ENCODE results near the gene ZNF878. TPM values are rescaled to one million over a fixed set of nuclear protein-coding genes. Genes with fewer than 3 reads are reported as not detected.
"Not testable (repeated sequence)": the region's sequence is repeated elsewhere in the genome, so short reads cannot be mapped to it uniquely, and the experiment has no call there.

Gene ZNF878
- total and polyA plus RNA-seq, 2 donors (not counting 3 experiments of a cell fraction or from before 2014, with no cell fraction given), result 0.51 TPM; not detected in 1

DNA sequence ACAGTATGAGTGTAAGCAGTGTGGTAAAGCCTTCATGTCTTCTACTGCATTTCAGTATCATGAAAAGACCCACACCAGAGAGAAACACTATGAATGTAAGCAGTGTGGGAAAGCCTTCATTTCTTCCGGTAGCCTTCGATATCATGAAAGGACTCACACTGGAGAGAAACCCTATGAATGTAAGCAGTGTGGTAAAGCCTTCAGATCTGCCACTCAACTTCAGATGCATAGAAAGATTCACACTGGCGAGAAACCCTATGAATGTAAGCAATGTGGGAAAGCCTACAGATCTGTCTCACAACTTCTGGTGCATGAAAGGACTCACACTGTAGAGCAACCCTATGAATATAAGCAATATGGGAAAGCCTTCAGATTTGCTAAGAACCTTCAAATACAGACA is 24.6 kb upstream of the ZNF878 start:
- peaks cover 6 to 7% of the 10 kb centered on the region in 2 experiments for H3K36me3 ChIP-seq (ENCODE audit: control insufficient read depth in 2 of 2, extremely low read depth in 1 of 2, insufficient read depth in 2 of 2, low read length in 2 of 2)

DNA sequence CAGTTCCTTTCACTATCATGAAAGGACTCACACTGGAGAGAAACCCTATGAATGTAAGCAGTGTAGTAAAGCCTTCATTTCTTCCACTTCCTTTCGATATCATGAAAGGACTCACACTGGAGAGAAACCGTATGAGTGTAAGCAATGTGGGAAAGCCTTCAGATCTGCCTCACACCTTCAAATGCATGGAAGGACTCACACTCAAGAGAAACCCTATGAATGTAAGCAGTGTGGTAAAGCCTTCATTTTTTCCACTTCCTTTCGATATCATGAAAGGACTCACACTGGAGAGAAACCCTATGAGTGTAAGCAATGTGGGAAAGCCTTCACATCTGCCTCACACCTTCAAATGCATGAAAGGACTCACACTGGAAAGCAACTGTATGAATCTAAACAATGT is 23.6 kb upstream of the ZNF878 start:
- H3K9ac ChIP-seq (replicated peaks; ENCODE audit: extremely low read depth, insufficient read depth, low read length); H3K9me1 ChIP-seq (replicated peaks; ENCODE audit: control insufficient read depth, extremely low read depth, insufficient read depth, low read length); H3K4me2 ChIP-seq (ENCODE audit: insufficient read depth, low read length); H3K27ac ChIP-seq (ENCODE audit: insufficient read depth, low read depth, low read length); H3K9me3 ChIP-seq (replicated peaks; ENCODE audit: control insufficient read depth, insufficient read depth, low read length); H4K20me1 ChIP-seq (replicated peaks; ENCODE audit: control insufficient read depth, extremely low read depth, insufficient read depth, low read length); H2AFZ ChIP-seq (ENCODE audit: low read depth, low read length); H3K27me3 ChIP-seq (ENCODE audit: control insufficient read depth in 2 of 2, insufficient read depth in 2 of 2, low read length in 2 of 2); FAIRE-seq; H3K4me1 ChIP-seq (ENCODE audit: control insufficient read depth, extremely low read depth, insufficient read depth, low read length); DNase-seq (ENCODE audit: low read depth, low spot score); CTCF ChIA-PET; H3K79me2 ChIP-seq (ENCODE audit: control insufficient read depth, insufficient read depth, low read length); BruUV-seq (replicated peaks); H3K36me3 ChIP-seq (ENCODE audit: control insufficient read depth in 2 of 2, extremely low read depth in 1 of 2, insufficient read depth in 2 of 2, low read length in 2 of 2); POLR2A ChIA-PET; dilution Hi-C loops (cut with MboI; ENCODE audit: extremely low pct_ligation_motif_present, low sequenced_read_pairs); intact Hi-C loops (cut with micrococcal nuclease); H3K4me3 ChIP-seq (replicated peaks in 1 of 3; ENCODE audit: insufficient read depth in 1 of 3, low read depth in 1 of 3, low read length in 3 of 3): not testable (repeated sequence)

More for the DNA sequence above, 24.6 kb upstream of the ZNF878 start:
- DNase-seq (ENCODE audit: low read depth, low spot score), result no peak
- H3K9me3 ChIP-seq (replicated peaks; ENCODE audit: control insufficient read depth, insufficient read depth, low read length), result peaks cover 8% of the 10 kb centered on the region
- no peaks in the 10 kb centered on the region for H3K27me3 ChIP-seq (ENCODE audit: control insufficient read depth in 2 of 2, insufficient read depth in 2 of 2, low read length in 2 of 2)
- H2AFZ ChIP-seq (ENCODE audit: low read depth, low read length), result no peak overlapping the region
- TF ChIP-seq POLR2A (IDR thresholded peaks at IDR 0.05; ENCODE audit: low read depth, low read length) (no peak), CTCF (IDR thresholded peaks at IDR 0.05; ENCODE audit: extremely low read depth in 1 of 2, insufficient read depth in 1 of 2, low read depth in 1 of 2, low read length in 2 of 2) (no peak), MYC (IDR thresholded peaks at IDR 0.05; ENCODE audit: low read depth, low read length) (no peak), FOS (IDR thresholded peaks at IDR 0.05; ENCODE audit: borderline replicate concordance, insufficient read depth, low read length) (no peak), JUN (IDR thresholded peaks at IDR 0.05; ENCODE audit: borderline replicate concordance, insufficient read depth, insufficient read length, low read depth) (no peak), EZH2 (IDR thresholded peaks at IDR 0.05; ENCODE audit: borderline replicate concordance, low read depth, low read length, severe bottlenecking) (no peak), POLR2AphosphoS5 (IDR thresholded peaks at IDR 0.05; ENCODE audit: insufficient read depth, low read depth, low read length) (no peak), GATA2 (IDR thresholded peaks at IDR 0.05; ENCODE audit: insufficient read depth, insufficient read length, low read depth, low read length) (no peak)
- TF ChIP-seq, protein P1, sequence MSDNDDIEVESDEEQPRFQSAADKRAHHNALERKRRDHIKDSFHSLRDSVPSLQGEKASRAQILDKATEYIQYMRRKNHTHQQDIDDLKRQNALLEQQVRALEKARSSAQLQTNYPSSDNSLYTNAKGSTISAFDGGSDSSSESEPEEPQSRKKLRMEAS (IDR thresholded peaks at IDR 0.05; ENCODE audit: insufficient read depth, insufficient read length), result no peak
- no TSS peak for BruUV-seq (replicated peaks)
- intact Hi-C loops (cut with micrococcal nuclease) (no loop called here), dilution Hi-C loops (cut with MboI; ENCODE audit: extremely low pct_ligation_motif_present, low sequenced_read_pairs) (no loop called here)
- H3K4me3 ChIP-seq (replicated peaks in 1 of 3; ENCODE audit: insufficient read depth in 1 of 3, low read depth in 1 of 3, low read length in 3 of 3), result no peak overlapping the region
- H3K9ac ChIP-seq (replicated peaks; ENCODE audit: extremely low read depth, insufficient read depth, low read length), result no peak overlapping the region
- H3K9me1 ChIP-seq (replicated peaks; ENCODE audit: control insufficient read depth, extremely low read depth, insufficient read depth, low read length), result no peaks in the 10 kb centered on the region
- POLR2A ChIA-PET, result no interaction called here
- H3K27ac ChIP-seq (ENCODE audit: insufficient read depth, low read depth, low read length), result no peak overlapping the region
- no peaks in the 10 kb centered on the region for H3K79me2 ChIP-seq (ENCODE audit: control insufficient read depth, insufficient read depth, low read length)
- CTCF ChIA-PET, result no interaction called here
- no peak for FAIRE-seq
- no peaks in the 10 kb centered on the region for H4K20me1 ChIP-seq (replicated peaks; ENCODE audit: control insufficient read depth, extremely low read depth, insufficient read depth, low read length)
- H3K4me2 ChIP-seq (ENCODE audit: insufficient read depth, low read length), result no peak overlapping the region
- H3K4me1 ChIP-seq (ENCODE audit: control insufficient read depth, extremely low read depth, insufficient read depth, low read length), result no peaks in the 10 kb centered on the region

All from endothelial cell of umbilical vein (primary cell).